Measurements from ENCODE around the gene SGSM2. TPM values are rescaled to one million over a fixed set of nuclear protein-coding genes. Genes with fewer than 3 reads are reported as not detected.

Gene SGSM2
- polyA plus RNA-seq, 1 donor from 2014 or later = 8.0 TPM

GRCh38 chr17:2357237-2357636 is 19.9 kb downstream of the SGSM2 start:
- Mint-ChIP-seq H3K27ac (no peak overlapping the region), H3K36me3 (no peaks in the 10 kb centered on the region), H3K4me3 (no peak overlapping the region), H3K27me3 (no peaks in the 10 kb centered on the region), H3K4me1 (peaks cover 0 to 8% (median 7%) of the 10 kb centered on the region in 3 donors), H3K9me3 (no peaks in the 10 kb centered on the region)

GRCh38 chr17:2357931-2358434 is 20.7 kb downstream of the SGSM2 start:
- Mint-ChIP-seq H3K27me3 (no peaks in the 10 kb centered on the region), H3K4me1 (peaks cover 0 to 7% (median 7%) of the 10 kb centered on the region in 3 donors), H3K36me3 (no peaks in the 10 kb centered on the region), H3K9me3 (no peaks in the 10 kb centered on the region), H3K27ac (no peak overlapping the region), H3K4me3 (no peak overlapping the region)

- H3K27ac Mint-ChIP-seq = no peak overlapping the region
- no peaks in the 10 kb centered on the region for H3K36me3 Mint-ChIP-seq
- H3K4me1 Mint-ChIP-seq = peaks cover 0 to 2% (median 0%) of the 10 kb centered on the region in 3 donors
- no peaks in the 10 kb centered on the region for H3K27me3 Mint-ChIP-seq
- no peak overlapping the region for H3K4me3 Mint-ChIP-seq
- no peaks in the 10 kb centered on the region for H3K9me3 Mint-ChIP-seq
Observed at GRCh38 chr17:2361010-2361760, 23.9 kb downstream of the SGSM2 start.

GRCh38 chr17:2362016-2362415 is 24.7 kb downstream of the SGSM2 start:
- H3K4me1 Mint-ChIP-seq = peaks cover 0 to 2% (median 0%) of the 10 kb centered on the region in 3 donors
- H3K9me3 Mint-ChIP-seq = no peaks in the 10 kb centered on the region
- no peak overlapping the region for H3K27ac Mint-ChIP-seq
- H3K4me3 Mint-ChIP-seq = no peak overlapping the region
- peaks cover 1% of the 10 kb centered on the region for H3K36me3 Mint-ChIP-seq
- H3K27me3 Mint-ChIP-seq = no peaks in the 10 kb centered on the region

- Mint-ChIP-seq H3K36me3 (peaks cover 1% of the 10 kb centered on the region), H3K4me3 (no peak overlapping the region), H3K9me3 (no peaks in the 10 kb centered on the region), H3K27ac (peak overlapping the region in 1 of 3 donors; percentile 31), H3K4me1 (peaks cover 0 to 2% (median 0%) of the 10 kb centered on the region in 3 donors), H3K27me3 (no peaks in the 10 kb centered on the region)
Observed at GRCh38 chr17:2362416-2362815, 25.1 kb downstream of the SGSM2 start.

- Mint-ChIP-seq H3K4me3 (no peak overlapping the region), H3K9me3 (no peaks in the 10 kb centered on the region)
Observed at GRCh38 chr17:2362881-2363280, 25.6 kb downstream of the SGSM2 start.

GRCh38 chr17:2363318-2363717 is 26.0 kb downstream of the SGSM2 start:
- H3K4me1 Mint-ChIP-seq = peaks cover 0 to 2% (median 0%) of the 10 kb centered on the region in 3 donors
- no peak overlapping the region for H3K27ac Mint-ChIP-seq
- peaks cover 1% of the 10 kb centered on the region for H3K36me3 Mint-ChIP-seq
- H3K4me3 Mint-ChIP-seq = no peak overlapping the region
- no peaks in the 10 kb centered on the region for H3K9me3 Mint-ChIP-seq
- no peaks in the 10 kb centered on the region for H3K27me3 Mint-ChIP-seq

More at GRCh38 chr17:2362881-2363280, 25.6 kb downstream of the SGSM2 start:
- Mint-ChIP-seq H3K36me3 (peaks cover 1% of the 10 kb centered on the region), H3K4me1 (peaks cover 0 to 2% (median 0%) of the 10 kb centered on the region in 3 donors), H3K27ac (peak overlapping the region in 1 of 3 donors; percentile 31), H3K27me3 (no peaks in the 10 kb centered on the region)

GRCh38 chr17:2363851-2364762 is 26.8 kb downstream of the SGSM2 start:
- peaks cover 0 to 2% (median 0%) of the 10 kb centered on the region in 3 donors for H3K4me1 Mint-ChIP-seq
- H3K27me3 Mint-ChIP-seq = no peaks in the 10 kb centered on the region
- H3K27ac Mint-ChIP-seq = no peak overlapping the region

GRCh38 chr17:2364763-2365116 is 27.4 kb downstream of the SGSM2 start:
- Mint-ChIP-seq H3K4me3 (no peak overlapping the region), H3K9me3 (no peaks in the 10 kb centered on the region), H3K27me3 (no peaks in the 10 kb centered on the region), H3K36me3 (peaks cover 1% of the 10 kb centered on the region), H3K27ac (no peak overlapping the region), H3K4me1 (peaks cover 0 to 2% (median 0%) of the 10 kb centered on the region in 3 donors)

More at GRCh38 chr17:2363851-2364762, 26.8 kb downstream of the SGSM2 start:
- Mint-ChIP-seq H3K36me3 (peaks cover 1% of the 10 kb centered on the region), H3K4me3 (no peak overlapping the region), H3K9me3 (no peaks in the 10 kb centered on the region)

- H3K4me1 Mint-ChIP-seq = peaks cover 0 to 2% (median 0%) of the 10 kb centered on the region in 3 donors
- no peak overlapping the region for H3K4me3 Mint-ChIP-seq
- H3K36me3 Mint-ChIP-seq = peaks cover 1% of the 10 kb centered on the region
- H3K27me3 Mint-ChIP-seq = no peaks in the 10 kb centered on the region
- no peaks in the 10 kb centered on the region for H3K9me3 Mint-ChIP-seq
- H3K27ac Mint-ChIP-seq = no peak overlapping the region
Observed at GRCh38 chr17:2365132-2365531, 27.8 kb downstream of the SGSM2 start.

GRCh38 chr17:2366747-2367494 is 29.6 kb downstream of the SGSM2 start:
- no peak overlapping the region for H3K27ac Mint-ChIP-seq
- peaks cover 1% of the 10 kb centered on the region for H3K36me3 Mint-ChIP-seq
- no peak overlapping the region for H3K4me3 Mint-ChIP-seq
- H3K4me1 Mint-ChIP-seq = no peaks in the 10 kb centered on the region
- no peaks in the 10 kb centered on the region for H3K27me3 Mint-ChIP-seq
- H3K9me3 Mint-ChIP-seq = no peaks in the 10 kb centered on the region

GRCh38 chr17:2368359-2368758 is 31.1 kb downstream of the SGSM2 start:
- no peaks in the 10 kb centered on the region for H3K9me3 Mint-ChIP-seq
- H3K4me3 Mint-ChIP-seq = no peak overlapping the region
- peaks cover 1% of the 10 kb centered on the region for H3K36me3 Mint-ChIP-seq
- H3K27me3 Mint-ChIP-seq = no peaks in the 10 kb centered on the region
- H3K27ac Mint-ChIP-seq = no peak overlapping the region
- H3K4me1 Mint-ChIP-seq = no peaks in the 10 kb centered on the region

- H3K27ac Mint-ChIP-seq = no peak overlapping the region
- no peak overlapping the region for H3K4me3 Mint-ChIP-seq
- H3K4me1 Mint-ChIP-seq = no peaks in the 10 kb centered on the region
- no peaks in the 10 kb centered on the region for H3K27me3 Mint-ChIP-seq
- no peaks in the 10 kb centered on the region for H3K9me3 Mint-ChIP-seq
- H3K36me3 Mint-ChIP-seq = peaks cover 1% of the 10 kb centered on the region
Observed at GRCh38 chr17:2369039-2369438, 31.7 kb downstream of the SGSM2 start.

GRCh38 chr17:2369551-2370210 is 32.4 kb downstream of the SGSM2 start:
- H3K27me3 Mint-ChIP-seq = no peaks in the 10 kb centered on the region
- no peak overlapping the region for H3K27ac Mint-ChIP-seq
- H3K9me3 Mint-ChIP-seq = no peaks in the 10 kb centered on the region
- H3K4me3 Mint-ChIP-seq = no peak overlapping the region
- no peaks in the 10 kb centered on the region for H3K4me1 Mint-ChIP-seq
- peaks cover 1% of the 10 kb centered on the region for H3K36me3 Mint-ChIP-seq

Data from IgD-negative memory B cell (primary cell).